ENCODE data around the gene DPP6. TPM values are rescaled to one million over a fixed set of nuclear protein-coding genes. Genes with fewer than 3 reads are reported as not detected.
"Not testable (repeated sequence)": the region's sequence is repeated elsewhere in the genome, so short reads cannot be mapped to it uniquely, and the experiment has no call there.

DPP6 gene
- total RNA-seq, 1 experiment from 2014 or later: 1.1 TPM

DNA sequence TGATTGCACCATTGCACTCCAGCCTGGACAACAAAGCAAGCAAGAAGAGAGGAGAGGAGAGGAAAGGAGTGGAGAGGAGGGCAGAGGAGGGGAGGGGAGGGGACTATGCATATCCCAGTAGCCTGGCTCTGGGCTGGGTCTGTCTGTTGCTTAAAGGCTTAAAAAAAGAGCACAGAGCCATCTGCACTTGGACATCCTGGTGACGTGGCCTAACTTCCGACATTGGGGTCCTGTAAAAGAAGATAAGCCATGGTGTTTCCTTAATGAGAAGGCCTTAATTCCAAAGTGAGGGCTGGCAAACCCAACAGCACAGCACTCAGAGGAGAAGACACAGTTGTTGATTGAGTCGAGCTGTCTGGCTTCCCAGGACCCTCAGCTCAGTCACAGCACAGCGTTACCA, 598.1 kb downstream of the DPP6 start:
- Histone ChIP-seq H3K4me3 (ENCODE audit: insufficient read depth, low read depth, low read length) (no peak overlapping the region), H3K27me3 (ENCODE audit: control insufficient read depth, insufficient read depth, low read length) (no peaks in the 10 kb centered on the region), H3K36me3 (replicated peaks; ENCODE audit: control insufficient read depth, insufficient read depth, low read length) (no peaks in the 10 kb centered on the region)
- DNase-seq: no peak

DNA sequence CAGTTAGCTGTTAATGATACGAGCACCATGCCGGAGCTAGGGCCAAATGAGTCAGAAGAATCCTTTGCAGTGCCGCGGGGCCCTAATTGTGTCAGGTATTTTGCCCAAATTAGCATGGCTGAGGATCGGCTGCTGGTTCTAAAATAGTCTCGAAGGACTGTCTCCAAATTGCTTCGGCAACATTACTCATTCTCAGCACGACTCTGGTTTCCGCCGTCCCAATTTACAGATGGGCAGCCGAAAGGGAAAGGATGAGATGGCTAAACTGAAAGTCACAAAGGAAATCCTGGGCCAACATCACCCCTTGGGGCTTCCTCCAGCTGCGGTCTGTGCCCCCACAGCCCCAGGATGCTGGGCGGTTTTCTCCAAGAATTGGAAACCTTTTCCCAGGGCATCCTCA, 599.3 kb downstream of the DPP6 start:
- no peaks in the 10 kb centered on the region for H3K36me3 ChIP-seq (replicated peaks; ENCODE audit: control insufficient read depth, insufficient read depth, low read length)
- no peak overlapping the region for H3K4me3 ChIP-seq (ENCODE audit: insufficient read depth, low read depth, low read length)
- no peak for DNase-seq
- no peaks in the 10 kb centered on the region for H3K27me3 ChIP-seq (ENCODE audit: control insufficient read depth, insufficient read depth, low read length)

DNA sequence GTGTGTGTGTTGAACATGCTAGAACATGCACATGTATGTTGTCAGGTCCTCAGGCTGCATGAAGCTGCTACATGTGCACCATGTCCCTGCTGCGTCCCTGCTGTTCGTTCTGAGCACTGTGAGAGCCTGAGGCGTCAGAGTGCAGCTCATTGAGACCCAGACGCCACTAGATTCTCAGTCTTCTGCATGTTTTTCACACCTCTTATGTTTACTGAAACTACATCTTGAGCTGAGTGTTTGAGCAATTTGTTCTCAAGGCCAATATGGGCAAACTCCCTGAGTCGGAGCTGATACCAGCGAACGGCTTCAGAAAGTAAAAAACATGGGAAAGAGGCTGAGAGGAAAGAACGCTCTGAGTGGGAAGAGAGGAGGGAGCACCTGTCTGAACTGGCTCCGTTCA, 600.4 kb downstream of the DPP6 start:
- no peaks in the 10 kb centered on the region for H3K36me3 ChIP-seq (replicated peaks; ENCODE audit: control insufficient read depth, insufficient read depth, low read length)
- no peak overlapping the region for H3K4me3 ChIP-seq (ENCODE audit: insufficient read depth, low read depth, low read length)
- DNase-seq: no peak
- no peaks in the 10 kb centered on the region for H3K27me3 ChIP-seq (ENCODE audit: control insufficient read depth, insufficient read depth, low read length)

DNA sequence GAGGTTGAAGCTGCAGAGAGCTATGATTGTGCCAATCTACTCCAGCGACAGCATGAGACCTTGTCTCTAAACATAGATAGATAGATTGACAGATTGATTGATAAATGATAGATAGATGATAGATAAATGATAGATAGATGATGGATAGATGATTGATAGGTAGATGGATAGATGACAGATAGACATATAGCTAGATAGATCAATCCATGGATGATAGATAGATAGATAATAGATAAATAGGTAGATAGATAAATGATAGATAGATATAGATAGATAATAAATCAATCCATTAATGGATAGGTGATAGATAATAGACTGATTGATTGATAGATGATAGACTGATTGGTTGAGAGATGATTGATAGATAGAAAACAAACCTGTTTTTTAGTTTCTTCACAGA, 601.1 kb downstream of the DPP6 start:
- H3K36me3 ChIP-seq (replicated peaks; ENCODE audit: control insufficient read depth, insufficient read depth, low read length): no peaks in the 10 kb centered on the region
- no peak for DNase-seq
- no peaks in the 10 kb centered on the region for H3K27me3 ChIP-seq (ENCODE audit: control insufficient read depth, insufficient read depth, low read length)
- no peak overlapping the region for H3K4me3 ChIP-seq (ENCODE audit: insufficient read depth, low read depth, low read length)

DNA sequence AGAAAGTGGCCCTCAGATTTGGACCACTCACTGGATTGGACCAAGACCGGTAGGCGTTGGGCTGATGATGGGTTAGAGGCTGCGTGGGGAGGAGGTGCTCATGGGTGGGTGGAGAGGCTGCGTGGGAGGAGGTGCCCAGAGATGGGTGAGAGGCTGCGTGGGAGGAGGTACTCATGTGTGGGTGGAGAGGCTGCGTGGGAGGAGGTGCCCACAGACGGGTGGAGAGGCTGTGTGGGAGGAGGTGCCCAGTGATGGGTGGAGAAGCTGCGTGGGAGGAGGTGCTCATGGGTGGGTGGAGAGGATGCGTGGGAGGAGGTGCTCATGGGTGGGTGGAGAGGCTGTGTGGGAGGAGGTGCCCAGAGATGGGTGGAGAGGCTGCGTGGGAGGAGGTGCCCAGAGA, 604.4 kb downstream of the DPP6 start:
- DNase-seq: no peak
- Histone ChIP-seq H3K36me3 (replicated peaks; ENCODE audit: control insufficient read depth, insufficient read depth, low read length) (no peaks in the 10 kb centered on the region), H3K27me3 (ENCODE audit: control insufficient read depth, insufficient read depth, low read length) (no peaks in the 10 kb centered on the region), H3K4me3 (ENCODE audit: insufficient read depth, low read depth, low read length) (no peak overlapping the region)

DNA sequence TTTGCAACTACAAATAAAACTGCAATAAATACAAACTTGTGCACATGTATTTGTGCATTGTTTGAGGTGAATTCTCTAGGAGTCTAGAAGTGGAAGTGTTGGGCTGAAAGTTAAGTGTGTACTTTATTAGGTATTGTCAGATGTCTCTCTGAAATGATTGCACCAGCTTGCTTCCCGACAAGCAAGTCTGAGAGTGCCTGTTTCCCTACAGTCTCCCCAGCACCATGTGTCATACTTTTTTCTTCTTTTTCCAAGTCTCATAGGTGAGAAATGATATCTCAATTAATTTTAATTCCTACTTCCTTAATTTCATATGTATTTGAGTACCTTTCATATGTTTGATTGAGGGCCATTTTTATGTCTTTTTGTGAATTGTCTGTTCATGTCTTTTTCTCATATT, 614.6 kb downstream of the DPP6 start:
- H3K4me3 ChIP-seq (ENCODE audit: insufficient read depth, low read depth, low read length): no peak overlapping the region
- no peaks in the 10 kb centered on the region for H3K36me3 ChIP-seq (replicated peaks; ENCODE audit: control insufficient read depth, insufficient read depth, low read length)
- no peak for DNase-seq
- H3K27me3 ChIP-seq (ENCODE audit: control insufficient read depth, insufficient read depth, low read length): no peaks in the 10 kb centered on the region

DNA sequence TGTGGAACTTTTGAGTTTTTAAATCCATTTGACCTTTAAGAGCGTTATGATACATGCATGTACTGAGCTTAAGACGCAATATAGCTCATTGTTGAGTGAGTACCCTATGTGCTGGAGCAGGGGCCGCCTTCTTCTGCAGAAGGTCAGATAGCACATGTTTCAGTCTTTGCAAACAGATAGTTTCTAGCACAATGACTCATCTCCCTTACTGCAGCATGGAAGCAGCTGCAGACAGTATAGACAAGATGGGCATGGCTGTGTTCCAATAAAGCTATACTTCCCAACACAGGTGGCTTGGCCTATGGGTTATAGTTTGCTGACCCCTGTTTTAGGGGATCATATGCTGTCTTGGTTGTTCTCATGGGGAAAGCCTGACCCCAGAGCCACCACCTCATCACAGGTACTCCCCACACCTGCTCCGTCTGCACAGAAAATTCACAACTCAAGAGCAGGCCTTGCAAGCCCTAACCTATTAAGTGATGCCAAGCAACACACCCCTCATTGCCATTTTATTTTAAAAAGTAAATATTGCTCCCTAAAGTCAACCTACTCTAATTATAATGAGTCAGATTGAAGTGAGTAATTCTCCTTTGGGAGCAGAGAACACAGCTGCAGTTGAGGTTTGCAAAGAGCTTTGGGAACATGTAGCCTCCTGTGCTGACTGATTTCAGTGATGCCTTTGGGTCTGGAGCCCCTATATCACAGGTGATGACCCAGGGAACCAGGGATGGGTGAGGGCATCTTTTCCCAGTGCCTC, 620.6 kb downstream of the DPP6 start:
- DNase-seq: no peak
- H3K36me3 ChIP-seq (replicated peaks; ENCODE audit: control insufficient read depth, insufficient read depth, low read length): no peaks in the 10 kb centered on the region

DNA sequence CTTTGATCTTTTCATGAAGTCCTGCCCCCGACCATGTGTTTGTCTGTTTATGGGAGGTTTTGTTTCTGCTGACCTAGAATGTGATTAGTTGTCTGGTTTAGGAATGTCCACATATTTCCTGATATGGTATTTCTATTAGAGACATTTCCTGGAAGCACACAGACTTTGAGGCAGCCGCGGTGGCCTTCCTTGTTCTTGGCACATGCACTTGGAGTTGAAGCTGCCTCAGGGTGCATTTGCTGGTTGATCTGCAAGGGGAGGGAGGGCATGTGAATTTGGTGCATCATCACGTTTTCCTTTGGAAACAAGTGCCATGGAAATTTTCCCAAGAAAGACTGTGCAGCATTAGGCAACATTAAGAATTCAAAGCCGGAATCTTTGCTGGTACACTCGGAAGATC, 622.0 kb downstream of the DPP6 start:
- Histone ChIP-seq H3K4me3 (ENCODE audit: insufficient read depth, low read depth, low read length) (no peak overlapping the region), H3K27me3 (ENCODE audit: control insufficient read depth, insufficient read depth, low read length) (no peaks in the 10 kb centered on the region), H3K36me3 (replicated peaks; ENCODE audit: control insufficient read depth, insufficient read depth, low read length) (no peaks in the 10 kb centered on the region)
- DNase-seq: no peak

More for the DNA sequence above, 620.6 kb downstream of the DPP6 start:
- H3K27me3 ChIP-seq (ENCODE audit: control insufficient read depth, insufficient read depth, low read length): no peaks in the 10 kb centered on the region
- no peak overlapping the region for H3K4me3 ChIP-seq (ENCODE audit: insufficient read depth, low read depth, low read length)

DNA sequence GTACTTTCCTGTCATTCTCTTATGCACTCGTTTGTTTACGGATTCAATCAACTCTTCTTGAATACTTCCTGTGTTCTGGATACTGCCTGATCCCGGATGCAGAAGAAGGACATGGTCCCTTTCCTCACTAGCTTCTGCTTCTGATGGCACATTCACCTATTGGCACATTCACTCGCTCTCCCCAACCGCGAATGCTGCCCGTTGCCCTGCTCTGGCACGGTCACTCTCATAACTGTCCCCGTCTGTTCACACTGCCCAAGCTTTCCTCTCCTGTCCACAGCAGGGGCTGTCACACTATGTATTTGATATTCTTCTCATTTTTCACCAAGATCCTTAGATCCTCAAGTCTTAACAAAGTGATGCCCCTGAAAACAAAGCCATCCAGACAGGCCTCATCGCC, 623.4 kb downstream of the DPP6 start:
- Histone ChIP-seq H3K36me3 (replicated peaks; ENCODE audit: control insufficient read depth, insufficient read depth, low read length) (no peaks in the 10 kb centered on the region), H3K27me3 (ENCODE audit: control insufficient read depth, insufficient read depth, low read length) (no peaks in the 10 kb centered on the region), H3K4me3 (ENCODE audit: insufficient read depth, low read depth, low read length) (no peak overlapping the region)
- DNase-seq: no peak

DNA sequence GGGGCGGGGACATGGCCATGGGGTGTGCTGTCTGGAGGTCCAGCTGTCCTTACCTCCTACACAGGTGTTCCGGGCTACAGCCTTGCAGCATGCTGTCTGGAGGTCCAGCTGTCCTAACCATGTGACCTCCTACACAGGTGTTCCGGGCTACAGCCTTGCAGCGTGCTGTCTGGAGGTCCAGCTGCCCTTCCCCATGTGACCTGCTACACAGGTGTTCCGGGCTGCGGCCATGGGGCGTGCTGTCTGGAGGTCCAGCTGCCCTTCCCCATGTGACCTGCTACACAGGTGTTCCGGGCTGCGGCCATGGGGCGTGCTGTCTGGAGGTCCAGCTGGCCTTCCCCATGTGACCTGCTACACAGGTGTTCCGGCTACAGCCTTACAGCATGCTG, 623.8 kb downstream of the DPP6 start:
- not testable (repeated sequence) for H3K27me3 ChIP-seq (ENCODE audit: control insufficient read depth, insufficient read depth, low read length); H3K4me3 ChIP-seq (ENCODE audit: insufficient read depth, low read depth, low read length); DNase-seq; H3K36me3 ChIP-seq (replicated peaks; ENCODE audit: control insufficient read depth, insufficient read depth, low read length)

DNA sequence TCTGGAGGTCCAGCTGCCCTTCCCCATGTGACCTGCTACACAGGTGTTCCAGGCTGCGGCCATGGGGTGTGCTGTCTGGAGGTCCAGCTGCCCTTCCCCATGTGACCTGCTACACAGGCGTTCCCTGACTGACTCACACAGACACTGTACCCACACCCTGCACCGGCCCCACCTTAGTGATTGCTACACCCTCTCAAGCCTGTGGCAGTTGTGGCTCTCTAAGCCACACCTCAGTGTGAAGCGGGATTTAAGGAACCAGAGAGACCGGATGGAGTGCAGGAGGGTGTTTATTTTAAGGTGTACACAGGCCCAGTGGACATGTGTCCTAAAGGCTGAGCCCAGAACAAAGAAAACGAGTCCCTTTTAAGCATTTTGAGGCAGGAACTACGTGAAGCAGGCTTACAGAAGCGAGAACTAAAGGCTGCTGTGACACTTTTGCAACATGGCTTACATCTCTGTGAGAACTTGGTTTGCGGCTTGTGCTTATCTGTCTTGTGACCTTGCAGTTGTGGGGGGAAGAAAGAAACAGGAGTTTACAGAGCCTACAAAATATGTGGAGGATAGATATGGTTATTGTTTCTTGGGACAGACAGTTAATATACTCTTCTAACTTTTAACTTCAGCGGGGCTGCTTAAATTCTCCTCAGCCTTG, 624.4 kb downstream of the DPP6 start:
- Histone ChIP-seq H3K36me3 (replicated peaks; ENCODE audit: control insufficient read depth, insufficient read depth, low read length) (no peaks in the 10 kb centered on the region), H3K4me3 (ENCODE audit: insufficient read depth, low read depth, low read length) (no peak overlapping the region), H3K27me3 (ENCODE audit: control insufficient read depth, insufficient read depth, low read length) (no peaks in the 10 kb centered on the region)
- DNase-seq: no peak

DNA sequence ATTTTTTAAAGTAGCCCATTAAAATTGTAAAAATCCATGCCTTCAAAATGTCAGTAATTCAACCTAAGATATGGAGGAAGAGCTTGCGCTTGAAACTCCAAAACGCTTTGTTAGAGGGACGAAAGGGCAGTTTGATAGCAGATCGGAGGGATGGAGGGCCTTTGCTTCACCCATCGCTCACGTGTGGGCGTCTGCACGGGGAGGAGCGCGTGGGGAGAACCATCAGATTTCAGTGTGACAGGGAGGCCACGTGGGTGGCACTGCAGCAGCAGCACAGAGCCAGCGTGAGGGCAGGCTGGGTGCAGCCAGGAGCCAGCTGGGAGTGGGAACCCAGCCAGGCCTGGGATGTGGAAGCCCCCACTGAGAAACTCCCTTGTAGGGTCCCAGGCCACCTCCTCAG, 625.3 kb downstream of the DPP6 start:
- no peaks in the 10 kb centered on the region for H3K36me3 ChIP-seq (replicated peaks; ENCODE audit: control insufficient read depth, insufficient read depth, low read length)
- H3K27me3 ChIP-seq (ENCODE audit: control insufficient read depth, insufficient read depth, low read length): no peaks in the 10 kb centered on the region
- H3K4me3 ChIP-seq (ENCODE audit: insufficient read depth, low read depth, low read length): no peak overlapping the region
- no peak for DNase-seq

DNA sequence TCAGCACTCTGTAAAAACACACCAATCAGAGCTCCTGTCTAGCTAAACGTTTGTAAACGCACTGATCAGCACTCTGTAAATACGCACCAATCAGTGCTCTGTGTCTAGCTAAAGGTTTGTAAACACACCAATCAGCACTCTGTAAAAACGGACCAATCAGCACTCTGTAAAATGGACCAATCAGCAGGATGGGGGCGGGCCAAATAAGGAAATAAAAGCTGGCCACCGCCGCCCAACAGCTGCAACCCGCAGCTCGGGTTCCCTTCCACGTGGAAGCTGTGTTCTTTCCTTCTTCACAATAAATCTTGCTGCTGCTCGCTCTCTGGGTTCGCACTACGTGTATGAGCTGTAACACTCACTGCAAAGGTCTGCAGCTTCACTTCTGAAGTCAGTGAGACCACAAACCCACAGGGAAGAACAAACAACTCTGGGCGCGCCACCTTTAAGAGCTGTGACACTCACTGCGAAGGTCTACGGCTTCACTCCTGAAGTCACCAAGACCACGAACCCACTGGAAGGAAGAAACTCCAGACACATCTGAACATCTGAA, 625.9 kb downstream of the DPP6 start:
- not testable (repeated sequence) for H3K4me3 ChIP-seq (ENCODE audit: insufficient read depth, low read depth, low read length); H3K36me3 ChIP-seq (replicated peaks; ENCODE audit: control insufficient read depth, insufficient read depth, low read length); H3K27me3 ChIP-seq (ENCODE audit: control insufficient read depth, insufficient read depth, low read length); DNase-seq

DNA sequence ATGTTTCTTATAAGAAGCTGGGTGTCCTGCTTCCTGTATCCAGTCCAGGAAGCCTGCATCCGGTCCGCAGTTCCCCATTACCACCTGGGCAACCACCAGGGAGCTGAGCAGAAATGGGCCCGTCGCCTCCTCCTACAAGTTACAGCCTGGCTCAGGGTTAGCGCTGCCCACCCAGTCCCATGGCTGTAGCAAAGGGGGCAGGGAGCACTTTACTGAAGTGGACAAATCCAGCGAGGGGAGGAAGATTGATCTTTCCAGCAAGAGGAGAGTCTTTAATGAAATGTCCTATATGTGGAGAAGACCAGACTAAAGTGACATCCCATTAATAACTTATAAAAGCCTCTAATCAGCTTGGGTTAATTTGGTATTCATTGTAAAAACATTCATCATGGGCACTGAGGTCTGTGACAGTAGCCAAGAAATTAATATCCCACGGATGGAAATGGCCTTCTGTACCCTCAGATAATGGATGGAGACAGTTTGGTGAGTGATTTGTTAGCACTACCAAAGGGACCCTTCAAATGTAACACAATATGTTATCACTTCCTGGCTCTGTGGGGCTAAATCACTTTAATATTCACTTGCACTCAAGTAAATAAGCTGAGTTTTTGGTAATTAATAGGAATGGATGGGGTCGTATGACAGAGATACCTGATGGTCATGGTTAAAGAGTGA, 627.3 kb downstream of the DPP6 start:
- no peak for DNase-seq
- H3K36me3 ChIP-seq (replicated peaks; ENCODE audit: control insufficient read depth, insufficient read depth, low read length): no peaks in the 10 kb centered on the region
- H3K4me3 ChIP-seq (ENCODE audit: insufficient read depth, low read depth, low read length): no peak overlapping the region
- no peaks in the 10 kb centered on the region for H3K27me3 ChIP-seq (ENCODE audit: control insufficient read depth, insufficient read depth, low read length)
